GM21723 (cell line): Measurements from ENCODE around the gene GLYATL3.
"Not testable (repeated sequence)": the region's sequence is repeated elsewhere in the genome, so short reads cannot be mapped to it uniquely, and the experiment has no call there.

ENCODE experiments used
- ATAC-seq: cut with Tn5 transposase; IDR thresholded peaks from one replicate; pipeline ENCODE4 v1.9.1; 2021; ENCODE audit warnings: mild to moderate bottlenecking, moderate library complexity; ENCODE audit not compliant: unreplicated experiment

The GLYATL3 gene

GRCh38 chr6:49499623-49500022, at the start of gene GLYATL3:
TSS of gene GLYATL3 (plus strand) at chr6:49499923. CDS start at chr6:49511991, 12,068 bp downstream.
- no peak for ATAC-seq

- no peak for ATAC-seq
Measured at GRCh38 chr6:49453221-49453620, 46.5 kb upstream of the GLYATL3 start.

- ATAC-seq = peak; percentile 88
Measured at GRCh38 chr6:49454787-49455709, 44.7 kb upstream of the GLYATL3 start.

DNA sequence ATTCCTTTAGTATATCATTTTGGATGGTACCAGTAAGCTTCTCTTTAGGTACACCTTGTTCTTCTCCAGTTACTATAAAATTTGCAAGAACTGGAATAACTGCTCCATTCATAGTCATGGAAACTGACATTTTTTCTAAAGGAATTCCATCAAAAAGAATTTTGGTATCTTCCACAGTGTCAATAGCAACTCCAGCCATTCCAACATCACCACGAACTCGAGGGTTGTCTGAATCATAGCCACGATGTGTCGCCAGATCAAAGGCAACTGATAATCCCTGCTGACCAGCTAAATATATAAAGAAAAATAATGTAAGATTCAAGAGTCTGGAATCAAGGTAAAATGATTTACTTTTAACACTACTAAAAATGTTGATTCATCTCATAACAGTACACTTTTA, 42.0 kb upstream of the GLYATL3 start:
- no peak for ATAC-seq

- no peak for ATAC-seq
Measured at GRCh38 chr6:49462071-49462470, 37.7 kb upstream of the GLYATL3 start.

DNA sequence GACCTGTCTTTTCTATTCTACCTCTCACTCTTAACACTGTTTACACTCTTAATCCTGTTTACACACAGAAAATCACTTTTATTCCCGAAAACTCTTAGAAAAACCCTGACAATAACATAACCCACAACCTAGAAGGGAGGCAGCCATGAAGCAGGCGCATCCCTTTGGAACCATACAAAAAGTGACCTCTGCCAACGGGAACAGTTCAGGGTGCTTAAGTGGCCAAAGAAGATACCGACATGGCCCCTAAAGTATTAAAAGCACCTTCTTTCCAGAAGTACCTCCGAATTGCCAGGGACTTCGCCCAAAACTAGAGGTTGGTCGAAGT, 37.2 kb upstream of the GLYATL3 start:
- ATAC-seq = peak; percentile 13

DNA sequence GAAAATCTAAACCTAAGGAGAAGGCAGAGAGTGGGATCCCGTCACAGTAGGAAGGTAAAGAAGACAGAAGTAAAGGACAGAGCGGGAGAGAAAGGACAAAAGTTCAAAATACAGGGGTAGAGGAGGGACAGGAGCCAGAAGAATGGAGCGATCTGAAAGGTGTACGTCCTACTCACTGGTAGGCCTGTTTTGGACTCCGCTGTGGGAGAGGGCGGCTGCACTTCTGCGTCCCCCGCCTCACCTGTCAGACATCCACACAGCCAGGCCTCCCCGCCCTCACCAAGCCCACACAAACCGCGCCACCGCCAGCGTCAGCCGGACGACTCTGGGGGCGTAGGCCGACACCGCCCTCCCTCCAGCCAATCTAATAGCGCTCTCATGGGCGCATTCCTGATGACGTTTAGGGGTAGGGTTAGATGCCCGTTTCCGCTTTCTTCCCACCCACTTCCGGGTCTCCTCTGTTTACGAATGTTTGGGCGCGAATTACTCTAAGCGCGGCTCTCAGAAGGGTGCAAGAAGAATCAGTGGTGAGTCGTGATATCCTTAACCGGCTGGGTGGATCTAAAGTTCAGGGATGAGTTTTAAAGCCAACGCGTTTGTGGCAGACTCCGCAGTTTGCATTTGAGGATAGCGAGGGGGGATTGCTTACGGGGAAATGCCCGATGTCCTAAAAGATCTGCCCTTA, 36.7 kb upstream of the GLYATL3 start, which contains the start of the genes CENPQ and MMUT:
Gene CENPQ (plus strand): TSS at position 444 of the 685 bp plus-strand sequence. CDS start 6,807 bp downstream, outside the sequence.
Gene MMUT (minus strand): TSS at position 327 of the 685 bp plus-strand sequence. CDS start 3,787 bp downstream, outside the sequence.
- peak; percentile 99 for ATAC-seq

- peak; percentile 8 for ATAC-seq
Measured at GRCh38 chr6:49463612-49463967, 36.1 kb upstream of the GLYATL3 start.

DNA sequence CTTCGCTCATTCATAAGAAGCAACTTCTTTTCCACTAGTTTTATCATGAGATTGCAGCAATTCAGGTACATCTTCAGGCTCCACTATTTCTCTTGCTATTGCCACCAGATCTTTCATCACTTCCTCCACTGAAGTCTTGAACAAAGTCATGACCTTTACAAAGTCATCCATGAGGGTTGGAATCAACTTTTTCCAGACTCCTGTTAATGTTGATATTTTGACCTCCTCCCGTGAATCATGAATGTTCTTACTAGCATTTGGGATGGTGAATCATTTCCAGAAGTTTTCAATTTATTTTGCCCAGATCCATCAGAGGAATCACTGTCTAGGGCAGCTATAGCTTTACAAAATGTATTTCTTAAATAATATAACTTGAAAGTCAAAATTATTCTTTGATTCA, 35.0 kb upstream of the GLYATL3 start:
- ATAC-seq = no peak

DNA sequence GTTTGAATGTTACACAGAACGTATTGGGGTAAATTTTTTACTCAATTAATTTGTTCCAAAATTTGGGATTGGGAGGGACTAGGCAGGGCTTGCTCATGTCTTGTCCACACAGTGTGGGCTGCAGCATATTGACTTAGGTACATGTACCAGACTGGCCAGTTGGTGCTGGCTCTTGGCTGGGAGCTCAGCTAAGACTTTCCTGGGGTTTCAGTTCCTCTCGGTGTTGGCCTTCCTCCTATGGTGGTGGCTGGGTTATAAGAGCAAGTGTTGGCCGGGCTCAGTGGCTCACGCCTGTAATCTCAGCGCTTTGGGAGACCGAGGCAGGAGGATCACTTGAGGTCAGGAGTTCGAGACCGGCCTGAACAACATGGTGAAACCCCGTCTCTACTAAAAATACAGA, 31.7 kb upstream of the GLYATL3 start:
- no peak for ATAC-seq

- not testable (repeated sequence) for ATAC-seq
Measured at GRCh38 chr6:49476564-49476963, 23.2 kb upstream of the GLYATL3 start.

DNA sequence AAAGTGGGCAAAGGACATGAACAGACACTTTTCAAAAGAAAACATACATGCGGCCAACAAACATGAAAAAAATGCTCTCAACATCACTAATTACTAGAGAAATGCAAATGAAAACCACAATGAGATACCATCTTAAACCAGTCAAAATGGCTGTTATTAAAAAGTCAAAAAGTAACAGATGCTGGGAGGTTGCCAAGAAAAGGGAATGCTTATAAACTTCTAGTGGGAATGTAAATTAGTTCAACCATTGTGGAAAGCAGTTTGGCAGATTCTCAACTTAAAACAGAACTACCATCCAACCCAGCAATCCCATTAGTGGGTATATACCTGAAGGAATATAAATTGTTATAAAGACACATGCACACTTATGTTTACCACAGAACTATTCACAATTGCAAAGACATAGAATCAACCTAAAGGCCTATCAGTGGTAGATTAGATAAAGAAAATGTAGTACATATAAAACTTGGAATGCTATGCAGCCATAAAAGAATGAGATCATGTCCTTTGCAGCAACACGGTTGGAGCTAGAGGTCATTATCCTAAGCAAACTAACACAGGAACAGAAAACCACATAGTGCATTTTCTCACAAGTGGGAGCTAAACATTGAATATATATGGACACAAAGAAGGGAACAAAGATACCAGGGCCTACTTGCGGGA, 20.3 kb upstream of the GLYATL3 start:
- no peak for ATAC-seq

DNA sequence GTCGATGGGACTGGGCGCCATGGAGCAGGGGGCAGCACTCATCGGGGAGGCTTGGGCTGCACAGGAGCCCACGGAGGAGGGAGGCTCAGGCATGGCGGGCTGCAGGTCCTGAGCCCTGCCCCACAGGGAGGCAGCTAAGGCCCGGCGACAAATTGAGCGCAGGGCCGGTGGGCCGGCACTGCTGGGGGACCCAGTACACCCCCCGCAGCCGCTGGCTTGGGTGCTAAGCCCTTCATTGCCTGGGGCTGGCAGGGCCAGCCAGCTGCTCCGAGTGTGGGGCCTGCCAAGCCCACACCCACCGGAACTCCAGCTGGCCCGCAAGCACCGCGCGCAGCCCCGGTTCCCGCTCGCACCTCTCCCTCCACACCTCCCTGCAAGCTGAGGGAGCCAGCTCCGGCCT, 17.9 kb upstream of the GLYATL3 start:
- ATAC-seq = not testable (repeated sequence)

DNA sequence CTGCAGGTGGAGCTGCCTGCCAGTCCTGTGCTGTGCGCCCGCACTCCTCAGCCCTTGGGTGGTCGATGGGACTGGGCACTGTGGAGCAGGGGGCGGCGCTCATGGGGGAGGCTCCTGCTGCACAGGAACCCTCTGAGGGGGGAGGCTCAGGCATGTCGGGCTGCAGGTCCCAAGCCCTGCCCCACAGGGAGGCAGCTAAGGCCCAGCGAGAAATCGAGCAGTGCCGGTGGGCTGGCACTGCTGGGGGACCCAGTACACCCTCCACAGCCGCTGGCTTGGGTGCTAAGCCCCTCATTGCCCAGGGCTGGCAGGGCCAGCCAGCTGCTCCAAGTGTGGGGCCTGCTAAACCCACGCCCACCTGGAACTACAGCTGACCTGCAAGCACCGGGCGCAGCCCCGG, 16.3 kb upstream of the GLYATL3 start:
- not testable (repeated sequence) for ATAC-seq

DNA sequence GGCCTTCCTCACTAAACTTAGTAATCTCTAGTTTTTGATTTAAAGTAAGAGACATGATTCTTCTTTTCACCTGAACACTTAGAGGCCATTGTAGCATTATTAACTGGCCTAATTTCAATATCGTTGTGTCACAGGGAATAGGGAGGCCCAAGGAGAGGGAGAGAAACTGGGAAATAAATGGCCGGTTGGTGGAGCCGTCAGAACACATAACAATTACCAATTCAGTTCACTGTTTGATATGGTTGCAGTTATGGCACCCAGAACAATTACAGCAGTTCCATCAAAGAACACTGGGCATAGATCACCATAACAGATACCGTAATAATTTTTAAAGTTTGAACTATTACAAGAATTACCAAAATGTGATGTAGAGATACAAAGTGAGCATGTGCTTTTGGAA, 9.1 kb upstream of the GLYATL3 start:
- ATAC-seq = no peak

GRCh38 chr6:49497304-49497703, 2.4 kb upstream of the GLYATL3 start:
- ATAC-seq = no peak

DNA sequence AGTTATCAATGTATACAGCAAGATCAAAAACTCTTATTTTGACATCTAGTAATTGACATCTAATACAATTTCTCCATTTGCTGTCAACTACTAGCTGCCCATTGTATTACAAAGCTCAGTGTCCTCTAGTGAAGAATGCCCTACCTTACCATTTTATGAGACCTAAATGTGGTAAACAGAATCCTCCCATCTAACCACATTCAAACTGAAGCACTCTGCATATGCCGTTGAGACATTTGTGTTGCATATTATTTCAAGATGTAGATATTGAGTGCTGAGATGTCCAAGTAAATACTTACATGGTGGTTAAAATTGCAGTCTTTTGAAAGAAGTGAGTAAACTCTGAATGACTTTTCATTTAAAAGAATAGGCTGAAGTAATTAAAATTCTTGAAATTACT, 597 bp upstream of the GLYATL3 start:
- no peak for ATAC-seq

DNA sequence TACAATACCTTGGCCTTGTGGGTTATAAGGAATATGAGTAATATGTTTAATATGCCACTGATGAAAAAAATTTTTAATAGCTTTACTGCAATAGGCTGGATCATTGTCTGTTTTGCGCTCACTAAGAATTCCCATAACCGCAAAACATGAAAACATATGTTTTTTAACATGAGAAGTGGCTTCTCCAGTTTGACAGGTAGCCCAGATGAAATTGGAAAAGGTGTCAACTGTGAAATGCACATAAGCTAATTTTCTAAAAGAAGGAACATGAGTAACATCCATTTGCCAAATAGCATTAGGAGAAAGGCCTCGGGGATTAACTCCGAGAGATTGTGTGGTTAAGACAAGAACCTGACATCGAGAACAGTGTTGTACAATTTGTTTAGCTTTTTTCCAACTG, 4.9 kb downstream of the GLYATL3 start:
- ATAC-seq = no peak

DNA sequence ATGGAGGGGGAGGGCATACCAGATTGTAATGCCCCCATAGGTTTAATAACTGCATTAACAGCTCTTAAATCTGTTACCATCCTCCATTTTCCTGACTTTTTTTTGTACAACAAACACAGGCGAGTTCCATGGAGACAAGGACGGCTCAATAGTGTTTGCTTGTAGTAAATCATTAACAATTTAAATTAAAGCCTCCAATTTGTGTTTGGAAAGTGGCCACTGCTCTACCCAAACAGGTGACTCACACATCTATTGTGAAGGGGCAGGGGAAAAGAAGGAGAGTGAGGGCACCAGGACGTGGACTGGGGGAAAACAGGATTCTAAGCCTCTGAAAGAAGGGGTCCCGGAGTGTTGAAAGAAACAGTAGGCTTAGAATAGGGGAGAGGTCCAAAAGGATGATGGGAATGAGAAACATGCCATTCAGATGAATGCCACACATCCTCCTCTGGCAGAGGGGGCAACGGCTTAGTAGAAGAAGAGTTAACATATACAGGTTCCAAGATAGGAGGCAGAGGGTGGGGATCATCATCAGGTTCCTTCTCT, 6.9 kb downstream of the GLYATL3 start:
- no peak for ATAC-seq

DNA sequence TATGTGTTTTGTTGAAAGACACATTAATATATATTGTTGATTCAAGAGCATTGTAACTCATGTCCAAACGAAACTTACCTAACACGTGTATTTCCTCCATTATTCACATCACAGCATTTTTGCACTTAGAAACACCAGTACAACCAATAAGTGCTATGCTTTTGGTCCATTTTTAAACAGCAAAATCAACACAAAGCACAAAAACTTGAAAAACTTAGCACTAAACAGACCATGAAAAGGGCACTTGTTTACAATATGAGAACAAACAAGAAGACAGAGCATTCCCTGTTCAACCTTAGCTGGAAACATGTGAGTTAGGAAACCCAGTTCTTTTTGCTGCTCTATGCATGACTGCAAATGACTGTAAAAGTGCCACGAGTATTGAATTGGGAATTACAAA, 9.6 kb downstream of the GLYATL3 start:
- ATAC-seq = no peak
